ENCODE data around the gene SPATA12.
A peak's percentile ranks its signal among the peaks of the same experiment; 100 is the strongest.

Gene SPATA12

DNA sequence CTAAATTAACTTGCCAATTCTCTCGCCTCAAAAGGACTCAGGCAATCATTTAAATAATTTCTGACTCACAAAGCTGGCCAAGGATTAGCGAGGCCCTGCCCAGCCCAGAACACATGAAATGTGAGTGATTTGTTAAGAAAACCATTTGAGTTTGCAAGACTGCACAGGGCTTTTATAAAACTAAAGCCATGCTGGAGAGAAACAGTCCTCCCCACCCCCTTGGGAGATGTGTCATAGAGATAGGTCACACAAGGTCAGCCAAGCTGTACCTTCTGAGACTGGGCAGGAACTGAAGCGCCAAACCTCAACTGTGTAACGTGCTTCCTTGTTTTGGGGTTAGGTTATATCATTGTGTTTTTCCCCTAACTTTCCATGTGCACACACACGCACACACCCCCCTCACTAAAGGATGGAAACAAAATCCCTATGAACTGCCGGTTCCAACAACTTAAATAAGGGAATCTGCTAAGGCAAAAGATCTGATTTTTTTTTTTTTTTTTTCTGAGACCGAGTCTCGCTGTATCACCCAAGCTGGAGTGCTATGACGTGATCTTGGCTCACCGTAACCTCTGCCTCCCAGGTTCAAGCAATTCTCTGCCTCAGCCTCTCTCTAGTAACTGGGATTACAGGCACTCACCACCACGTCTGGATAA is 8.1 kb downstream of the SPATA12 start:
- peak; percentile 97 for DNase-seq (ENCODE audit: low read depth)
- peak overlapping the region; percentile 4 for H3K4me3 ChIP-seq (ENCODE audit: control insufficient read depth, low read depth, low read length)
- TF ChIP-seq, protein P1, sequence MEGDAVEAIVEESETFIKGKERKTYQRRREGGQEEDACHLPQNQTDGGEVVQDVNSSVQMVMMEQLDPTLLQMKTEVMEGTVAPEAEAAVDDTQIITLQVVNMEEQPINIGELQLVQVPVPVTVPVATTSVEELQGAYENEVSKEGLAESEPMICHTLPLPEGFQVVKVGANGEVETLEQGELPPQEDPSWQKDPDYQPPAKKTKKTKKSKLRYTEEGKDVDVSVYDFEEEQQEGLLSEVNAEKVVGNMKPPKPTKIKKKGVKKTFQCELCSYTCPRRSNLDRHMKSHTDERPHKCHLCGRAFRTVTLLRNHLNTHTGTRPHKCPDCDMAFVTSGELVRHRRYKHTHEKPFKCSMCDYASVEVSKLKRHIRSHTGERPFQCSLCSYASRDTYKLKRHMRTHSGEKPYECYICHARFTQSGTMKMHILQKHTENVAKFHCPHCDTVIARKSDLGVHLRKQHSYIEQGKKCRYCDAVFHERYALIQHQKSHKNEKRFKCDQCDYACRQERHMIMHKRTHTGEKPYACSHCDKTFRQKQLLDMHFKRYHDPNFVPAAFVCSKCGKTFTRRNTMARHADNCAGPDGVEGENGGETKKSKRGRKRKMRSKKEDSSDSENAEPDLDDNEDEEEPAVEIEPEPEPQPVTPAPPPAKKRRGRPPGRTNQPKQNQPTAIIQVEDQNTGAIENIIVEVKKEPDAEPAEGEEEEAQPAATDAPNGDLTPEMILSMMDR (conservative IDR thresholded peaks at IDR 0.05; ENCODE audit: control insufficient read depth, insufficient read depth, low read depth, low read length) = no peak

DNA sequence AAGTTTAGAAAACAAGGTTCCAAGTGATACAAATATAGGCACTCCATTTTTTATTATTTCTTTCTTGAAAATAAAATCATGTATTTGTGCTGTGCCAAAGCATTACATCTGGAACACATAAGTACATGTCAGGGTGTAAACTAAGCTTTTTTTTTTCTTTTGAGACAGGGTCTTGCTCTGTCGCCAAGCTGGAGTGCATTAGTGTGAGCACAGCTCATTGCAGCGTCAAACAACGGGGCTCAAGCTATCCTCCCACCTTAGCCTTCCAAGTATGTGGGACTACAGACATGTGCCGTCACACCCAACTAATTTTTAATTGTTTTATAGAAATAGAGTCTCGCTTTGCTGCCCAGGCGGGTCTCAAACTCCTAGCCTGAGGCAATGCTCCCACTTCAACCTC is 9.0 kb downstream of the SPATA12 start:
- no peak for DNase-seq (ENCODE audit: low read depth)
- TF ChIP-seq, protein P1 (conservative IDR thresholded peaks at IDR 0.05; ENCODE audit: control insufficient read depth, insufficient read depth, low read depth, low read length) = no peak
- H3K4me3 ChIP-seq (ENCODE audit: control insufficient read depth, low read depth, low read length) = no peak overlapping the region

DNA sequence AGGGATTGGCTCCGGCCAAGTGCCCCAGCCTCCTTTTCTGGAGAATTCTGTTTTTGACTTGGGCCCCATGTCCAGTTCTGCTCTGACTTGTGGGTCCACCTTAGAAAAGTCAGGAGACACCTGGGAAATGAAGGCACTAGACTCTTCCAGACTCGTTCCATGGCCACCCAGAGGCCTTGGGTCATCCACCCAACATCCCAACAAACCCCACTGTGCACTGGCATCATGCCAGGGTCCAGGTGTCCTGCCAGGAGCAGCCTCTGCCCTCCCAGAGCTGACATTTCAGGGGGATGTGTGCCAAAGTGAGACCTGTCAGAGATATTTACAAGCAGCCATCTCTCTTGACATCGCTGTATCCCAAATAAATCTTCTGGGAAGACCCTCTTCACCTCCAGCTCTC is 13.2 kb downstream of the SPATA12 start:
- no peak for DNase-seq (ENCODE audit: low read depth)
- TF ChIP-seq, protein P1 (conservative IDR thresholded peaks at IDR 0.05; ENCODE audit: control insufficient read depth, insufficient read depth, low read depth, low read length) = no peak
- H3K4me3 ChIP-seq (ENCODE audit: control insufficient read depth, low read depth, low read length) = no peak overlapping the region

DNA sequence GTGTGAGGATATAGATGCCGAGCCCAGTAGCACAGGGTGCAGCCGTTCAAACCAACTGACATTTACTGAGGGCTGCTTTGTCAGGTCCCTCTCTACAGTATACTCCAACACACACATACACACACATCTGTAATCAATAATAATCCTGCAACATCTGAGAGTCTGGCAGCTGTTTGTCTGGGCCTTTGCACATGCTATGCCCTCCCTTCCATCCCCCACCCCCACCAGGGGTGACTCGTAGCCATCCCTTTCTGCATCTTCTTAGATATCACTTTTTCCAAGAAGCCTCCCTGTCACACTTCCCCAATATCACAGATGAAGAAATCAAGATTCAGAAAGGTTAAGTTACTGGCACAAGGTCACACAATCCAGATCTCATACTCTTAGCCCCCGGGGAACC is 13.7 kb downstream of the SPATA12 start:
- no peak overlapping the region for H3K4me3 ChIP-seq (ENCODE audit: control insufficient read depth, low read depth, low read length)
- TF ChIP-seq, protein P1 (conservative IDR thresholded peaks at IDR 0.05; ENCODE audit: control insufficient read depth, insufficient read depth, low read depth, low read length) = no peak
- no peak for DNase-seq (ENCODE audit: low read depth)

DNA sequence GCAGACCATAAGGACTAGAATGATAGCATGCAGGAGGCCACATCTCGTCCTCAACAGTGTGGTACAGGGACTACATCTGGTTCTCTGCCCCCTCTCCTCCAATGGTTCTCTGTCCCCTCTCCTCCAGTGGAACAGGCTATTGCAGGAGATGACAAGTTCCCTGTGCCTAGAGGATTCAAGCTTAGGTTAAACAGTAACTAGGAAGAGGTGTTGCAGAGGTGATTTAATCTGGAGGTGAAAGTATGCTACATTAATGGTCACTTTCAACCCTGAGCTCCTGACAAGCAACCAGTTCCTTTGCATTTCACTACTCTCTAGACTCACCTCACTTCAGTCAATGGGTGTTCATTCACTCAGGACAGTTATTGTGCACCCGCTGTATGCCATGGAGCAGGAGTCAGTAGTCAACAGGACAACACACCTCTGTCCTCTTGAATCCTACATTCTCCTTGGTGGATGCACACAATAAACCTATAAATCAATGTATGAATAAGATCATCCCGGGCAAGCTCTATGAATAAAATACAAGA is 16.0 kb downstream of the SPATA12 start:
- TF ChIP-seq, protein P1 (conservative IDR thresholded peaks at IDR 0.05; ENCODE audit: control insufficient read depth, insufficient read depth, low read depth, low read length) = no peak
- no peak overlapping the region for H3K4me3 ChIP-seq (ENCODE audit: control insufficient read depth, low read depth, low read length)
- no peak for DNase-seq (ENCODE audit: low read depth)

DNA sequence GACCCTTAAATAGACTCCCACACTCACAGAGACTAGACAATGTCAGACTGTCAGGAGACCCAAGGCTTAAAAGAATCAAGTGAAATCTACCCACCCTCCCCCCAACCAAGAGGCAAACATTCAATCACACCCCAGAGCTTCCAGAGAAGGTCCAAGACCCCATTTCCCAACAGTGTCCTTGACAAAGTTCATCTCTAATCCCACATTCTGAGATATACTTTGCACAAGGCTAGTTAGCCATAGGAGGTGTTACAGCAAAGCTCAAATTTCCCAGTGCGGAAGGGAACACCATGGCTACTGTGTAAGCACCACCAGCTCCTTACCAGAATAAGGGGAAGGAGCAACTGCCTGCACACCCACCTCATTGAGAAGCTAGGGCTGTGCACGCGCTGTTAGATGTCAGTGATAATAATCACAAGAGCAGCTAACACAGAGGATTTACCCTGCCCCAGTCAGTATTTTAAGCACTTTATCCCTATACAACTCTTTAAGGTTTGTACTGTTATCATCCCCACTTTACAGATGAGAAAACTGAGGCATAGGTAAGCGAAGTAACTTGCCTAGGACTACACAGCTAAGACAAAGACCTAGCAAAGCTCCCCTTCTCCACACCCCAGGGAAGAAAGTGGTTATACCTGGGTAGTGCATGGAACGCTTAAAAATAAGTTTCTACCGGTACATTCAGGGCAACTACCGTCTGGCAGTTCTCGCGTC is 17.3 kb downstream of the SPATA12 start:
- H3K4me3 ChIP-seq (ENCODE audit: control insufficient read depth, low read depth, low read length) = peak overlapping the region; percentile 62
- no peak for DNase-seq (ENCODE audit: low read depth)
- TF ChIP-seq, protein P1 (conservative IDR thresholded peaks at IDR 0.05; ENCODE audit: control insufficient read depth, insufficient read depth, low read depth, low read length) = no peak
